ENCODE results near the gene BPIFA1. TPM values are rescaled to one million over a fixed set of nuclear protein-coding genes. Genes with fewer than 3 reads are reported as not detected.

The BPIFA1 gene
- total RNA-seq, 1 donor from 2014 or later, result not detected

GRCh38 chr20:33217052-33217451 is 18.7 kb upstream of the BPIFA1 start, which contains the start of gene BPIFA3:
BPIFA3 (plus strand) TSS chr20:33217352; CDS start chr20:33217537, 185 bp downstream.
- H3K36me3 Mint-ChIP-seq (ENCODE audit: low read depth, unreplicated experiment), result no peaks in the 10 kb centered on the region
- no peaks in the 10 kb centered on the region for H3K36me3 ChIP-seq (ENCODE audit: insufficient read depth, low read length)
- TF ChIP-seq EZH2 (IDR thresholded peaks at IDR 0.05; ENCODE audit: insufficient read depth, low read length) (no peak), CTCF (IDR thresholded peaks at IDR 0.05; ENCODE audit: insufficient read depth, low read depth, low read length) (no peak)

GRCh38 chr20:33224399-33224798 is 11.4 kb upstream of the BPIFA1 start:
- Mint-ChIP-seq H3K4me1 (ENCODE audit: low read depth, unreplicated experiment) (no peaks in the 10 kb centered on the region), H3K4me3 (ENCODE audit: unreplicated experiment) (no peak overlapping the region), H3K36me3 (ENCODE audit: low read depth, unreplicated experiment) (no peaks in the 10 kb centered on the region), H3K27ac (ENCODE audit: unreplicated experiment) (no peak overlapping the region), H3K27me3 (ENCODE audit: low read depth, unreplicated experiment) (peaks cover 52% of the 10 kb centered on the region), H3K9me3 (ENCODE audit: unreplicated experiment) (no peaks in the 10 kb centered on the region)
- Histone ChIP-seq H3K36me3 (ENCODE audit: insufficient read depth, low read length) (no peaks in the 10 kb centered on the region), H4K20me1 (ENCODE audit: insufficient read depth, low read length) (no peaks in the 10 kb centered on the region), H3K4me3 (ENCODE audit: insufficient read depth, low read depth, low read length) (no peak overlapping the region), H3K4me2 (ENCODE audit: low read length) (no peak overlapping the region), H3K4me1 (ENCODE audit: insufficient read depth, low read length) (no peaks in the 10 kb centered on the region), H3K27me3 (ENCODE audit: insufficient read depth, low read length) (no peaks in the 10 kb centered on the region), H3K79me2 (ENCODE audit: insufficient read depth, low read length) (no peaks in the 10 kb centered on the region), H3K9ac (ENCODE audit: low read length) (no peak overlapping the region), H3K9me3 (ENCODE audit: insufficient read depth, low read depth, low read length) (no peaks in the 10 kb centered on the region), H2AFZ (ENCODE audit: low read depth, low read length) (no peak overlapping the region), H3K27ac (ENCODE audit: low read depth, low read length) (no peak overlapping the region)
- TF ChIP-seq EZH2 (IDR thresholded peaks at IDR 0.05; ENCODE audit: insufficient read depth, low read length) (no peak), CTCF (IDR thresholded peaks at IDR 0.05; ENCODE audit: insufficient read depth, low read depth, low read length) (no peak)
- DNase-seq (ENCODE audit: low read depth) (no peak), FAIRE-seq (no peak)

More at GRCh38 chr20:33217052-33217451, 18.7 kb upstream of the BPIFA1 start, which contains the start of gene BPIFA3:
- Histone ChIP-seq H3K79me2 (ENCODE audit: insufficient read depth, low read length) (no peaks in the 10 kb centered on the region), H4K20me1 (ENCODE audit: insufficient read depth, low read length) (no peaks in the 10 kb centered on the region), H3K9ac (ENCODE audit: low read length) (no peak within 1 kb of the TSS), H3K9me3 (ENCODE audit: insufficient read depth, low read depth, low read length) (no peaks in the 10 kb centered on the region), H3K4me3 (ENCODE audit: insufficient read depth, low read depth, low read length) (no peak within 1 kb of the TSS), H3K4me2 (ENCODE audit: low read length) (no peak within 1 kb of the TSS), H3K27ac (ENCODE audit: low read depth, low read length) (no peak within 1 kb of the TSS), H2AFZ (ENCODE audit: low read depth, low read length) (no peak within 1 kb of the TSS), H3K4me1 (ENCODE audit: insufficient read depth, low read length) (no peaks in the 10 kb centered on the region), H3K27me3 (ENCODE audit: insufficient read depth, low read length) (no peaks in the 10 kb centered on the region)
- Mint-ChIP-seq H3K27ac (ENCODE audit: unreplicated experiment) (no peak within 1 kb of the TSS), H3K4me3 (ENCODE audit: unreplicated experiment) (no peak within 1 kb of the TSS), H3K4me1 (ENCODE audit: low read depth, unreplicated experiment) (no peaks in the 10 kb centered on the region), H3K27me3 (ENCODE audit: low read depth, unreplicated experiment) (peaks cover 55% of the 10 kb centered on the region), H3K9me3 (ENCODE audit: unreplicated experiment) (no peaks in the 10 kb centered on the region)
- no peak for FAIRE-seq
- DNase-seq (ENCODE audit: low read depth), result no peak

GRCh38 chr20:33229843-33230242 is 6.0 kb upstream of the BPIFA1 start:
- H3K27ac ChIP-seq (ENCODE audit: low read depth, low read length), result no peak overlapping the region
- TF ChIP-seq EZH2 (IDR thresholded peaks at IDR 0.05; ENCODE audit: insufficient read depth, low read length) (no peak), CTCF (IDR thresholded peaks at IDR 0.05; ENCODE audit: insufficient read depth, low read depth, low read length) (no peak)
- H3K4me2 ChIP-seq (ENCODE audit: low read length), result no peak overlapping the region
- no peak overlapping the region for H3K4me3 ChIP-seq (ENCODE audit: insufficient read depth, low read depth, low read length)
- no peaks in the 10 kb centered on the region for H3K9me3 ChIP-seq (ENCODE audit: insufficient read depth, low read depth, low read length)
- H3K79me2 ChIP-seq (ENCODE audit: insufficient read depth, low read length), result no peaks in the 10 kb centered on the region
- no peaks in the 10 kb centered on the region for H3K36me3 Mint-ChIP-seq (ENCODE audit: low read depth, unreplicated experiment)
- H3K4me1 Mint-ChIP-seq (ENCODE audit: low read depth, unreplicated experiment), result no peaks in the 10 kb centered on the region
- no peaks in the 10 kb centered on the region for H3K36me3 ChIP-seq (ENCODE audit: insufficient read depth, low read length)
- peaks cover 10% of the 10 kb centered on the region for H3K27me3 ChIP-seq (ENCODE audit: insufficient read depth, low read length)
- H3K9me3 Mint-ChIP-seq (ENCODE audit: unreplicated experiment), result no peaks in the 10 kb centered on the region
- no peak for DNase-seq (ENCODE audit: low read depth)
- H3K4me1 ChIP-seq (ENCODE audit: insufficient read depth, low read length), result no peaks in the 10 kb centered on the region
- H2AFZ ChIP-seq (ENCODE audit: low read depth, low read length), result no peak overlapping the region
- FAIRE-seq, result no peak
- no peak overlapping the region for H3K9ac ChIP-seq (ENCODE audit: low read length)
- H3K27me3 Mint-ChIP-seq (ENCODE audit: low read depth, unreplicated experiment), result peaks cover 69% of the 10 kb centered on the region
- H3K27ac Mint-ChIP-seq (ENCODE audit: unreplicated experiment), result no peak overlapping the region
- no peaks in the 10 kb centered on the region for H4K20me1 ChIP-seq (ENCODE audit: insufficient read depth, low read length)
- no peak overlapping the region for H3K4me3 Mint-ChIP-seq (ENCODE audit: unreplicated experiment)

All from astrocyte (in vitro differentiated cells and primary cell).